Measurements from ENCODE around the gene SLC49A3. TPM values are rescaled to one million over a fixed set of nuclear protein-coding genes. Genes with fewer than 3 reads are reported as not detected.

Gene SLC49A3
- total RNA-seq, 1 experiment from 2014 or later, result 6.9 TPM

DNA sequence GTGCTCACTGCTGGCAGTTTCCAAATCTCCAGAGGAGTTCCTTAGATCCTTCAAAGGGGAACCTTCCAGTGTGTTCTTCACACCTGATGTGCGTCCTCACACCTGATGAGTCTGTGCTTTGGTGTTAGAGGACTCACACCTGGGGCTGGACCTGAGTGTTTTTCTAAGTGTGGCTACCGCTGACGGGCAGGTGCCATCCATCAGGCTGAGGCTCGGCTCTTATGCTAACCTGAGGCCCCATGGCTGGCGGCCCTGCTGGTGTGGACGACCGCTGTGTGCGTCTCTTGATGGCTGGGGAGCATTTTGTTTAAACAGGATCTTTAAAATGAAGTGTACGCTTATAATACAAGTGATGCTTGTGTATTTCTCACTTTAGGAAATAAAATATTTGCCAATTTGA is 45.1 kb upstream of the SLC49A3 start:
- Histone ChIP-seq H2BK12ac (ENCODE audit: insufficient read length, low read depth, low read length) (no peak overlapping the region), H2BK20ac (ENCODE audit: low read depth, low read length, poor library complexity, severe bottlenecking) (no peak overlapping the region), H3K23me2 (ENCODE audit: insufficient read length, low read depth, low read length, poor library complexity, severe bottlenecking) (no peaks in the 10 kb centered on the region), H3K14ac (ENCODE audit: insufficient read depth, low read length) (no peak overlapping the region), H3K9ac (ENCODE audit: extremely low read depth, insufficient read length, low read length) (no peak overlapping the region), H3T11ph (ENCODE audit: low read length) (no peak overlapping the region), H4K91ac (ENCODE audit: insufficient read length, low read depth, low read length) (no peak overlapping the region), H3K4me1 (ENCODE audit: insufficient read depth, low read length) (no peaks in the 10 kb centered on the region), H4K8ac (replicated peaks; ENCODE audit: insufficient read length, low read depth, low read length) (no peak overlapping the region), H3K18ac (ENCODE audit: insufficient read length, low read depth, low read length) (no peak overlapping the region), H2BK120ac (ENCODE audit: low read depth, low read length, poor library complexity, severe bottlenecking) (no peak overlapping the region), H3K79me1 (ENCODE audit: insufficient read depth, low read depth, low read length, poor library complexity, severe bottlenecking) (no peaks in the 10 kb centered on the region), H3K4me2 (ENCODE audit: insufficient read depth, insufficient read length, low read length) (no peak overlapping the region), H2BK5ac (ENCODE audit: insufficient read length, low read length) (no peak overlapping the region), H4K5ac (ENCODE audit: insufficient read length, low read depth, low read length) (no peak overlapping the region), H3K4ac (ENCODE audit: low read depth, low read length) (no peak overlapping the region), H3K79me2 (ENCODE audit: insufficient read depth, low read length) (peaks cover 2% of the 10 kb centered on the region; the same call in 1 of the 2 replicates), H3K56ac (ENCODE audit: insufficient read length, low read depth, low read length) (no peak overlapping the region), H4K20me1 (ENCODE audit: control insufficient read depth, insufficient read depth, insufficient read length) (peaks cover 2% of the 10 kb centered on the region), H3K27ac (ENCODE audit: insufficient read length, low read depth, low read length) (no peak overlapping the region), H3K9me3 (ENCODE audit: control insufficient read depth, low read depth, low read length) (no peaks in the 10 kb centered on the region), H3K23ac (ENCODE audit: insufficient read length, low read depth, low read length) (no peak overlapping the region), H2BK15ac (ENCODE audit: low read depth, low read length) (no peak overlapping the region), H2AK5ac (ENCODE audit: insufficient read length, low read length) (no peak overlapping the region), H3K27me3 (ENCODE audit: insufficient read depth, low read length) (no peaks in the 10 kb centered on the region), H2AFZ (ENCODE audit: low read length) (no peak overlapping the region)
- Mint-ChIP-seq H3K27ac (no peak overlapping the region), H3K4me3 (no peak overlapping the region), H3K36me3 (ENCODE audit: insufficient read depth in 1 of 3, low read depth in 3 of 3) (peaks cover 31 to 60% (median 59%) of the 10 kb centered on the region in 3 experiments), H3K4me1 (no peaks in the 10 kb centered on the region), H3K27me3 (ENCODE audit: low read depth) (no peaks in the 10 kb centered on the region), H3K9me3 (no peaks in the 10 kb centered on the region)
- TF ChIP-seq, protein P1, sequence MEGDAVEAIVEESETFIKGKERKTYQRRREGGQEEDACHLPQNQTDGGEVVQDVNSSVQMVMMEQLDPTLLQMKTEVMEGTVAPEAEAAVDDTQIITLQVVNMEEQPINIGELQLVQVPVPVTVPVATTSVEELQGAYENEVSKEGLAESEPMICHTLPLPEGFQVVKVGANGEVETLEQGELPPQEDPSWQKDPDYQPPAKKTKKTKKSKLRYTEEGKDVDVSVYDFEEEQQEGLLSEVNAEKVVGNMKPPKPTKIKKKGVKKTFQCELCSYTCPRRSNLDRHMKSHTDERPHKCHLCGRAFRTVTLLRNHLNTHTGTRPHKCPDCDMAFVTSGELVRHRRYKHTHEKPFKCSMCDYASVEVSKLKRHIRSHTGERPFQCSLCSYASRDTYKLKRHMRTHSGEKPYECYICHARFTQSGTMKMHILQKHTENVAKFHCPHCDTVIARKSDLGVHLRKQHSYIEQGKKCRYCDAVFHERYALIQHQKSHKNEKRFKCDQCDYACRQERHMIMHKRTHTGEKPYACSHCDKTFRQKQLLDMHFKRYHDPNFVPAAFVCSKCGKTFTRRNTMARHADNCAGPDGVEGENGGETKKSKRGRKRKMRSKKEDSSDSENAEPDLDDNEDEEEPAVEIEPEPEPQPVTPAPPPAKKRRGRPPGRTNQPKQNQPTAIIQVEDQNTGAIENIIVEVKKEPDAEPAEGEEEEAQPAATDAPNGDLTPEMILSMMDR (conservative IDR thresholded peaks at IDR 0.05), result no peak
- no peak for DNase-seq
- no CpG with 5 or more reads among the region's 9 CpGs for WGBS (ENCODE audit: extremely low coverage, insufficient read length, low lambda C conversion rate)
